Suprapubic skin (tissue), 4 donors: ENCODE data around the gene NARF.

Experiments used
- EP300 ChIP-seq: sonication (generic); formaldehyde crosslinking; IDR thresholded peaks from one replicate; pipeline ENCODE4 v1.6.1; 2017; ENCODE audit warnings: antibody characterized with exemption
- POLR2A ChIP-seq, 2 donors: fragments of 450-650 bp; IDR thresholded peaks; one replicate each; pipeline ENCODE4 v1.6.1; 2017; ENCODE audit warnings: antibody characterized with exemption in 2 of 2, mild to moderate bottlenecking in 2 of 2, moderate library complexity in 2 of 2
- POLR2AphosphoS5 ChIP-seq, 3 donors: sonication (generic); formaldehyde crosslinking; IDR thresholded peaks; one replicate each; pipeline ENCODE4 v1.6.1; 2017; ENCODE audit warnings: antibody characterized with exemption in 3 of 3
- TF ChIP-seq, protein P1 (sequence below), 2 donors: fragments of 200-600 bp in 1 of 2; fragments of 450-650 bp in 1 of 2; sonication (generic) in 1 of 2; IDR thresholded peaks; one replicate each; pipeline ENCODE4 v1.5.1; 2016 to 2019; ENCODE audit warnings: antibody characterized with exemption in 2 of 2, mild to moderate bottlenecking in 1 of 2, moderate library complexity in 1 of 2

DNA sequence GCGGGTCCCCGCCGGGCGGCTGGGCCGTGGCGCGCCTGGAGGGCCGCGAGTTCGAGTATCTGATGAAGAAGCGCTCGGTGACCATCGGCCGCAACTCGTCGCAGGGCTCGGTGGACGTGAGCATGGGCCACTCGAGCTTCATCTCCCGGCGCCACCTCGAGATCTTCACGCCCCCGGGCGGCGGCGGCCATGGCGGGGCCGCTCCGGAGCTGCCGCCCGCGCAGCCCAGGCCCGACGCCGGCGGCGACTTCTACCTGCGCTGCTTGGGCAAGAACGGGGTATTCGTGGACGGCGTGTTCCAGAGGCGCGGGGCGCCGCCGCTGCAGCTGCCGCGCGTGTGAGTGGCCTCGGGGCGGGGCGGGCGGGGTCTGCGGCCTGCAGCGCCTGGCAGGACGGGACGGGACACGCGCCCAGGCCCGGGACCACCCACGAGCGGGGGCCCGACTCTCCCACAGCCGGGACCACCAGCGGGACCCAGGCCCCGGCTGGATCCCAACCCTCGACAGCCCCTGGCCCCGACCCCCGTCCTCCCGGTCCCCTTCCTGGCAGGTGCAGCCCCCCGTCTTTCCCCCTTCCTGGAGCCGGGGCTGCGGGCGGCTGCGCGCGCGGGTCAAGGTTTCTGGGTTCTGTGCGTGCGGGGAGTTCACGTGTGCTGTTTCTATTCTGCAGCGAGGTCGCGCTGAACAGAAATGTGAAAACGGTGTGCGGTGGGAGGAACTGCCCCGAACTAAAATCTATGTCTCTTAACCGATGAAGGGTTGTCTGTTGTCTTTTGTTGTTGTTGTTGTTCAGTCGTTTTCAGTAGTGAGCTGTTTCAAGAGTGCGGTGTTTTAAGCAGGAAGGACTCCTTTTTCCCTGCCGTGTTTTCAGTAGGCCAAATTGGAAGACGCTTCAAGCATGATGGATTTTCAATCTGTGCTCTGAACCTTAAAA lies 61.7 kb downstream of the NARF start:
- TF ChIP-seq POLR2A (IDR thresholded peaks at IDR 0.05) (no peak), POLR2AphosphoS5 (IDR thresholded peaks at IDR 0.05) (no peak), EP300 (no peak)
- TF ChIP-seq, protein P1, sequence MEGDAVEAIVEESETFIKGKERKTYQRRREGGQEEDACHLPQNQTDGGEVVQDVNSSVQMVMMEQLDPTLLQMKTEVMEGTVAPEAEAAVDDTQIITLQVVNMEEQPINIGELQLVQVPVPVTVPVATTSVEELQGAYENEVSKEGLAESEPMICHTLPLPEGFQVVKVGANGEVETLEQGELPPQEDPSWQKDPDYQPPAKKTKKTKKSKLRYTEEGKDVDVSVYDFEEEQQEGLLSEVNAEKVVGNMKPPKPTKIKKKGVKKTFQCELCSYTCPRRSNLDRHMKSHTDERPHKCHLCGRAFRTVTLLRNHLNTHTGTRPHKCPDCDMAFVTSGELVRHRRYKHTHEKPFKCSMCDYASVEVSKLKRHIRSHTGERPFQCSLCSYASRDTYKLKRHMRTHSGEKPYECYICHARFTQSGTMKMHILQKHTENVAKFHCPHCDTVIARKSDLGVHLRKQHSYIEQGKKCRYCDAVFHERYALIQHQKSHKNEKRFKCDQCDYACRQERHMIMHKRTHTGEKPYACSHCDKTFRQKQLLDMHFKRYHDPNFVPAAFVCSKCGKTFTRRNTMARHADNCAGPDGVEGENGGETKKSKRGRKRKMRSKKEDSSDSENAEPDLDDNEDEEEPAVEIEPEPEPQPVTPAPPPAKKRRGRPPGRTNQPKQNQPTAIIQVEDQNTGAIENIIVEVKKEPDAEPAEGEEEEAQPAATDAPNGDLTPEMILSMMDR (IDR thresholded peaks at IDR 0.05), result no peak
